Pancreas (tissue), 10 donors: ENCODE measurements around the gene EIF4A3. TPM values are rescaled to one million over a fixed set of nuclear protein-coding genes. Genes with fewer than 3 reads are reported as not detected.

Experiments
- ATAC-seq, 4 donors: fragments of 200-7000 bp; cut with Tn5 transposase; one replicate each; pipeline versions ENCODE4 v1.8.0 to v1.9.1; 2020; ENCODE audit warnings: mild to moderate bottlenecking in 4 of 4, moderate library complexity in 4 of 4
- DNase-seq, 6 donors: peaks; one replicate each; pipeline ENCODE4 v3.0.0-alpha.2; 2020
- FAIRE-seq: peaks from 2 replicates; lab custom pipeline; 2012; peaks lifted over from hg19 to GRCh38; lab: Jason Lieb, UNC
- H3K27ac ChIP-seq, 4 donors: fragments of 200-600 bp; sonication (generic); 1 replicate in 3 of 4; 2 replicates in 1 of 4; pipeline versions ENCODE4 v1.5.0 to v1.8.0; 2020
- H3K27me3 ChIP-seq, 4 donors: fragments of 200-600 bp; one replicate each; pipeline ENCODE4 v1.8.0; 2021
- H3K36me3 ChIP-seq, 3 donors: fragments of 200-600 bp; sonication (generic) in 1 of 3; one replicate each; pipeline versions ENCODE4 v1.5.0 to v1.8.0; 2020 to 2021
- H3K4me1 ChIP-seq, 3 donors: fragments of 200-600 bp; one replicate each; pipeline ENCODE4 v1.8.0; 2021
- H3K4me3 ChIP-seq, 4 donors: fragments of 200-600 bp; sonication (generic) in 2 of 4; one replicate each; pipeline versions ENCODE4 v1.5.0 to v1.8.0; 2020 to 2021
- H3K9me3 ChIP-seq, 4 donors: fragments of 200-600 bp; one replicate each; pipeline ENCODE4 v1.8.0; 2021
- WGBS, 2 donors: extraction: QIAGEN DNeasy Blood & Tissue Kit; methylation state at CpG; one replicate each; pipeline ENCODE4 v1.1.7; 2013; 5-methylcytosine and 5-hydroxymethylcytosine counted together
- intact Hi-C, 3 donors: fragments of 100-400 bp; cut with DNase I; formaldehyde crosslinking; loops; one replicate each; pipeline versions ENCODE4 v1.11.1 to v1.14.2; 2022
- polyA plus RNA-seq, 2 donors: library from polyadenylated mRNA; stranded (reverse); fragments of 200-250 nt; gene quantifications; one replicate each; pipeline ENCODE4 v1.2.3, GENCODE V29; 2013
- total RNA-seq, 6 donors: library from RNA; stranded (reverse); fragmentation: NEBNext Ultra II Directional in 4 of 6; extraction: Animal tissue kit (Norgen Biotek cat#: 25700) in 4 of 6; gene quantifications; one replicate each; pipeline versions ENCODE4 v1.2.1 to v1.2.4, GENCODE V29; 2021 to 2023
- TF ChIP-seq, protein P1 (sequence below), 4 donors: fragments of 200-600 bp; sonication (generic) in 3 of 4; IDR thresholded peaks; one replicate each; pipeline versions ENCODE4 v1.5.0 to v1.8.0; 2021; ENCODE audit warnings: antibody characterized with exemption in 4 of 4
- donor health status: healthy with polysubstance abuse.
- donor health status: DM: no; HTN: no; CAD: no; lungs with moderate emphysema.
- donor health status: DM: no; HTN: no; CAD: no.
- donor health status: control.
- donor health status: control.
- donor health status: Bipolar disorder and iron deficiency.
- donor health status: DM: yes; HTN: yes; CAD: no.
- donor health status: DM: no; HTN: no; CAD: no.
- donor health status: DM: no; HTN: no; CAD: no.
- donor health status: DM: yes; HTN: yes; CAD: no.

EIF4A3 gene
- total and polyA plus RNA-seq, 8 donors, result 16.2 to 37.2 (median 30.2) TPM

DNA sequence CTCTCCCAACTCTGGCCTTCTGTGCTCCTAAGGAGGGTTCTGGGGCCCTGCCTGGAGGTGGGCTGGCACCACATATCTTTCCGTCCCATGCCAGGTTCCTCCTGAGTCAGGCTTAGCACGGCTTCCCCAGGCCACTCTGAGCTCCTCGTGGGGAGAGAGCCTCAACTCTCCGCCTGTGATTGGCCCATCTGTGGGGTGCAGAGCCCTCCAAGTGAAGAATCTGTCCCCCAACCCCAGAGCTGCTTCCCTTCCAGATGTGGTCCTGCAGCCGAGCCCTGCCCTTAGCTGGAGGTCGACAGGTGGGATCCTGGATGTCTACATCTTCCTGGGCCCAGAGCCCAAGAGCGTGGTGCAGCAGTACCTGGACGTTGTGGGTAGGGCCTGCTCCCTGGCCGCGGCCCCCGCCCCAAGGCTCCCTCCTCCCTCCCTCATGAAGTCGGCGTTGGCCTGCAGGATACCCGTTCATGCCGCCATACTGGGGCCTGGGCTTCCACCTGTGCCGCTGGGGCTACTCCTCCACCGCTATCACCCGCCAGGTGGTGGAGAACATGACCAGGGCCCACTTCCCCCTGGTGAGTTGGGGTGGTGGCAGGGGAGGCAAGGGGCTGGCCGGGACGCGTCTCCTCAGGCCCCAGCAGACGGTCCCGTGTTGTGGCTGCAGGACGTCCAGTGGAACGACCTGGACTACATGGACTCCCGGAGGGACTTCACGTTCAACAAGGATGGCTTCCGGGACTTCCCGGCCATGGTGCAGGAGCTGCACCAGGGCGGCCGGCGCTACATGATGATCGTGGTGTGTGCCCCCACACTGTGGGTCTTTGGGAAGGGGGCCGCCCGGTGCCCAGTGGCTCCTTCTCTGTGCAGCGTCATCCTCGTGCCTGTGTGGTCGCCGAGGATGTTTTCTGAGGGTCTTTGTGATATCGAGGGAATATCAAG lies 38.6 kb downstream of the EIF4A3 start:
- H3K9me3 ChIP-seq, result no peaks in the 10 kb centered on the region
- no peak overlapping the region for H3K4me3 ChIP-seq
- TF ChIP-seq, protein P1, sequence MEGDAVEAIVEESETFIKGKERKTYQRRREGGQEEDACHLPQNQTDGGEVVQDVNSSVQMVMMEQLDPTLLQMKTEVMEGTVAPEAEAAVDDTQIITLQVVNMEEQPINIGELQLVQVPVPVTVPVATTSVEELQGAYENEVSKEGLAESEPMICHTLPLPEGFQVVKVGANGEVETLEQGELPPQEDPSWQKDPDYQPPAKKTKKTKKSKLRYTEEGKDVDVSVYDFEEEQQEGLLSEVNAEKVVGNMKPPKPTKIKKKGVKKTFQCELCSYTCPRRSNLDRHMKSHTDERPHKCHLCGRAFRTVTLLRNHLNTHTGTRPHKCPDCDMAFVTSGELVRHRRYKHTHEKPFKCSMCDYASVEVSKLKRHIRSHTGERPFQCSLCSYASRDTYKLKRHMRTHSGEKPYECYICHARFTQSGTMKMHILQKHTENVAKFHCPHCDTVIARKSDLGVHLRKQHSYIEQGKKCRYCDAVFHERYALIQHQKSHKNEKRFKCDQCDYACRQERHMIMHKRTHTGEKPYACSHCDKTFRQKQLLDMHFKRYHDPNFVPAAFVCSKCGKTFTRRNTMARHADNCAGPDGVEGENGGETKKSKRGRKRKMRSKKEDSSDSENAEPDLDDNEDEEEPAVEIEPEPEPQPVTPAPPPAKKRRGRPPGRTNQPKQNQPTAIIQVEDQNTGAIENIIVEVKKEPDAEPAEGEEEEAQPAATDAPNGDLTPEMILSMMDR (IDR thresholded peaks at IDR 0.05), result no peak
- no peaks in the 10 kb centered on the region for H3K36me3 ChIP-seq
- no peak for FAIRE-seq
- intact Hi-C loops, result no loop called here
- no peaks in the 10 kb centered on the region for H3K27me3 ChIP-seq
- no peak overlapping the region for H3K27ac ChIP-seq
- DNase-seq, result peak in 3 of 6 donors; percentile 29 to 69 (median 39)
- H3K4me1 ChIP-seq, result no peaks in the 10 kb centered on the region
- 90 to 91% methylated on average over 37 to 40 of the region's 40 CpGs for WGBS, 2 donors
- no peak for ATAC-seq

DNA sequence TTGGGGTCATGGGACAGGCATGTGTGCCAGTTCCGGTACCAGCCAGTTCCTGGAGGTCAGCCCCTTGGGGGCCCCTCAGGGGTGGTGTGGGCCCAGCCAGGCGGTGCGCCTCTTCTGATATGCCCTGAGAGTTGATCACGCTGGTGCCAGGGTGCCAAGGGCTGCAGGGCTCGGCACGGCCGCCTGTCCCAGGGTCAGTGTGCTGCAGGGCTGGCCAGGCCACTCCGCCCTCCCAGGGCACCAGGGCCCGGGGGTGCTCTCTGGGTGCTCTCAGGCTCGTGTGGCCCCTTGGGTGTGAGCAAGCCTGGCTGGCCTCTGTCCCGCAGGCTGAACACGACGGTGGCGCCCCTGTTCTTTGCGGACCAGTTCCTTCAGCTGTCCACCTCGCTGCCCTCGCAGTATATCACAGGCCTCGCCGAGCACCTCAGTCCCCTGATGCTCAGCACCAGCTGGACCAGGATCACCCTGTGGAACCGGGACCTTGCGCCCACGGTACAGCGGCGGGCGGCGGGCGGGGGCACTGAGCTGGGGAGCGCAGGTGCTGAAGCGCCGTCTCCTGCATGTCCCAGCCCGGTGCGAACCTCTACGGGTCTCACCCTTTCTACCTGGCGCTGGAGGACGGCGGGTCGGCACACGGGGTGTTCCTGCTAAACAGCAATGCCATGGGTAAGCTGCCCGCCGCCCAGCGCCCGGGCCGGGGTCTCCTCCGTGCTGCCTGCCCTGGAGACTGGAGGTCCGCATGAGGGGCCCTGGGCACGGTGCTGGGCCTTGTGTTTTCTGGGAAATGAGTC lies 39.5 kb downstream of the EIF4A3 start:
- peak in 3 of 6 donors; percentile 28 to 68 (median 55) for DNase-seq
- 91 to 93% methylated on average over 43 to 46 of the region's 46 CpGs for WGBS, 2 donors

DNA sequence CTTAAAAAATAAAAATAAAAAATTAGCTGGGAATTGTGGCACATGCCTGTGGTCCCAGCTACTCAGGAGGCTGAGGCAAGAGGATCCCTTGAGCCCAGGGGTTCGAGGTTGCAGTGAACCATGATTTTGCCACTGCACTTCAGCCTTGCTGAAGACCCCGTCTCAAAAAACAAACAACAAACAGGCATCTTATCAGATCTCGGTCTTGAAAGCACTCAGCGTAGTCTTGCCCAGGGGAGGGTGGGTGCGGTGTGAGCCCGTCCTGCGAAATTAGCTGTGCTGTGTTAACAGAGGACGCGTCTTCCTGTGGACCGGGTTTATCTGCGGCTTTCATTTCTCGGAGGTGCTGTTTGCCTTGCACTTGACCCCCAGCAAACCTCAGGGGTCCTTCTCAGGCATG lies 40.2 kb downstream of the EIF4A3 start:
- FAIRE-seq, result no peak
- DNase-seq, result peak in 3 of 6 donors; percentile 0 to 30 (median 19)
- 84 to 88% methylated on average over 12 of the region's 12 CpGs for WGBS, 2 donors

More for the DNA sequence above, 39.5 kb downstream of the EIF4A3 start:
- FAIRE-seq (no peak), ATAC-seq (no peak)
- TF ChIP-seq, protein P1 (IDR thresholded peaks at IDR 0.05), result no peak
- intact Hi-C loops, result no loop called here
- H3K27me3 ChIP-seq, result no peaks in the 10 kb centered on the region
- H3K4me3 ChIP-seq, result no peak overlapping the region
- no peaks in the 10 kb centered on the region for H3K9me3 ChIP-seq
- no peak overlapping the region for H3K27ac ChIP-seq
- peaks cover 0 to under 1% (median 0%) of the 10 kb centered on the region in 3 donors for H3K4me1 ChIP-seq
- H3K36me3 ChIP-seq, result no peaks in the 10 kb centered on the region

DNA sequence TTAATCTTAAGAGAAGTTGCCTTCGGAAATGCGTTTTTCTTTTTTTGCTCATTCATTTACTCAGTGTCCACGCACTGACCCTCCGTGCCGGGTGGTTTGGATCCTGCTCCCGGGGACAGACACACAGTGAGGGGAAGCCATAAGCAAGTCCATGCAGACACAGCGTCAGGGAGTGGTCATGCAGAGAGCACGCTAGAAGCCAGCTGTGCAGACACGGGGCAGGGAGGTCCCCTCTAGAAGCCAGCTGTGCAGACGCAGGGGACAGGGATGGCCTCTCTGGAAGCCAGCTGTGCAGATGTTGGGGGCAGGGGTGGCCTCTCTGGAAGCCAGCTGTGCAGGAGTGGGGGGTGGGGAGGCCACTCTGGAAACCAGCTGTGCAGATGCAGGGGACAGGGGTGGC lies 40.8 kb downstream of the EIF4A3 start:
- no peak for ATAC-seq
- FAIRE-seq, result no peak
- Histone ChIP-seq H3K4me3 (no peak overlapping the region), H3K27me3 (no peaks in the 10 kb centered on the region), H3K27ac (no peak overlapping the region), H3K36me3 (no peaks in the 10 kb centered on the region), H3K9me3 (no peaks in the 10 kb centered on the region), H3K4me1 (peaks cover 0 to 6% (median 0%) of the 10 kb centered on the region in 3 donors)
- intact Hi-C loops, result no loop called here
- peak in 3 of 6 donors; percentile 11 to 49 (median 40) for DNase-seq
- TF ChIP-seq, protein P1 (IDR thresholded peaks at IDR 0.05), result no peak
- 64 to 77% methylated on average over 10 of the region's 10 CpGs for WGBS, 2 donors

More for the DNA sequence above, 40.2 kb downstream of the EIF4A3 start:
- H3K4me1 ChIP-seq, result peaks cover 0 to 6% (median 0%) of the 10 kb centered on the region in 3 donors
- no peaks in the 10 kb centered on the region for H3K9me3 ChIP-seq
- no peak for ATAC-seq
- intact Hi-C loops, result no loop called here
- no peaks in the 10 kb centered on the region for H3K27me3 ChIP-seq
- no peaks in the 10 kb centered on the region for H3K36me3 ChIP-seq
- H3K4me3 ChIP-seq, result no peak overlapping the region
- no peak overlapping the region for H3K27ac ChIP-seq
- TF ChIP-seq, protein P1 (IDR thresholded peaks at IDR 0.05), result no peak
